ENCODE data around the gene FNDC11.
A peak's percentile ranks its signal among the peaks of the same experiment; 100 is the strongest.
"Not testable (repeated sequence)": the region's sequence is repeated elsewhere in the genome, so short reads cannot be mapped to it uniquely, and the experiment has no call there.

Gene FNDC11, protein sequence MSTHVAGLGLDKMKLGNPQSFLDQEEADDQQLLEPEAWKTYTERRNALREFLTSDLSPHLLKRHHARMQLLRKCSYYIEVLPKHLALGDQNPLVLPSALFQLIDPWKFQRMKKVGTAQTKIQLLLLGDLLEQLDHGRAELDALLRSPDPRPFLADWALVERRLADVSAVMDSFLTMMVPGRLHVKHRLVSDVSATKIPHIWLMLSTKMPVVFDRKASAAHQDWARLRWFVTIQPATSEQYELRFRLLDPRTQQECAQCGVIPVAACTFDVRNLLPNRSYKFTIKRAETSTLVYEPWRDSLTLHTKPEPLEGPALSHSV

DNA sequence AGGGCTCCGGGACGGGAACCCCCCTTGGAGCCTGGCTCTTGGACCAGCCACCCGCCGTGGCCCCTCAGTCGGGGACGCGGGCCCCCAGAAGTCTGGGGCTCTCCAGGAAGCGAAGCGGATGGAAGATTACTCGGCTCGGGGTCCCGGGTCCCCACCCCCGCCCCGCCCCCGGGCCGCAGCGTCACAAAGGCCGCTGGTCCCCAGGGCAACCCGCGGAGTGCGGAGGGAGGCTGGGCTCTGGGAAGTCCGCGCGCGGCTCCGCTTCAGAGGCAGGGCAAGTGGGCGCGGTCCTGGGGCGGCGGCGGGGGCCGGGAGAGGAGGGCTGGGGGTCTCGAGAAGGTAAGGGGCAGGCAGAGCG lies at the start of gene FNDC11:
FNDC11 (plus strand) TSS at position 227 of the 358 bp plus-strand sequence. CDS start 1,505 bp downstream, outside the sequence.
- H3K9me3 Mint-ChIP-seq, result no peaks in the 10 kb centered on the region
- peaks cover 21% of the 10 kb centered on the region for H3K4me1 Mint-ChIP-seq
- DNase-seq, result peak; percentile 63
- CTCF ChIA-PET, result no interaction called here
- H3K4me3 Mint-ChIP-seq, result peak within 1 kb of the TSS; percentile 59
- H3K36me3 Mint-ChIP-seq, result no peaks in the 10 kb centered on the region
- peaks cover 80% of the 10 kb centered on the region for H3K27me3 Mint-ChIP-seq
- peak within 1 kb of the TSS; percentile 86 for H3K27ac Mint-ChIP-seq

DNA sequence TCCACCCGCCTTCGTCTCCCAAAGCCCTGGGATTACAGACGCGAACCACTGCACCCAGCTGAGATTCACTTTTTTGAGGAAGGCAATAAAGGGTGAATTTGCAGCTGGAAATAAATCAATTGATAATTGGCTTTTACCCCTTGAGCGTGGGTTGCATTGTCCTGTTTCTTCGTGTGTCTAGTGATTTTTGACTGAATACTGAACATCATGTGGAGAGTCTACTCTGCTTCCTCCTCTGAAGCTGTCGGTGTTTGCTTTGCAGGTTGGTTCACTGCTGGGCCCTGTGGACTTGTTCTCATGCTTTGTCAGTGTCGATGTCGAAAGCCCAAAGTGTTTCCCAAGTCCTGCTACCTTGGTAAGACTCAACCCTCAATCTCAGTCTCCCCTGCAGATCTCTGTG lies 49.3 kb upstream of the FNDC11 start:
- CTCF ChIA-PET, result no interaction called here
- Mint-ChIP-seq H3K4me3 (no peak overlapping the region), H3K9me3 (peaks cover 11% of the 10 kb centered on the region), H3K27me3 (peaks cover 55% of the 10 kb centered on the region), H3K4me1 (peaks cover 8% of the 10 kb centered on the region), H3K36me3 (no peaks in the 10 kb centered on the region), H3K27ac (no peak overlapping the region)
- DNase-seq, result no peak

DNA sequence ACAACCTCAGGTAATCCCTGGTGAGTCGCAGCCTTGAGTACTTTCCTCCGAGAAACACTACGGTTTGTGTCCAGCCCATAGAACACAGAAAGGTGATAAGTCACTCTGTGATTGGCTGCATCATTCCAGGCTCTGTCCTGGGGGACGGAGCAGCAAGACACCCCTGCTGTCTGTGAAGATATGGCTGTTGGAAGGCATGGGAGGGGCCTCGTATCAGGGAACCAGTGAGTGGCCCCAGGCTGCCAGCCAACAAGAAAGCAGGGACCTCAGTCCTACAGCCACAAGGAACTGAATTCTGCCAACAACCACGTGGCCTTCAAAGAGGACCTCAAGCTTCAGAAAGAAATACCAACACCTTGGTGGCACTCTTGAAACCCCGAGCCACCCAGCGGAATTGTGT lies 48.7 kb upstream of the FNDC11 start:
- H3K27me3 Mint-ChIP-seq, result peaks cover 54% of the 10 kb centered on the region
- DNase-seq, result no peak
- CTCF ChIA-PET, result no interaction called here
- peaks cover 11% of the 10 kb centered on the region for H3K9me3 Mint-ChIP-seq
- no peak overlapping the region for H3K27ac Mint-ChIP-seq
- no peak overlapping the region for H3K4me3 Mint-ChIP-seq
- H3K36me3 Mint-ChIP-seq, result no peaks in the 10 kb centered on the region
- peaks cover 8% of the 10 kb centered on the region for H3K4me1 Mint-ChIP-seq

DNA sequence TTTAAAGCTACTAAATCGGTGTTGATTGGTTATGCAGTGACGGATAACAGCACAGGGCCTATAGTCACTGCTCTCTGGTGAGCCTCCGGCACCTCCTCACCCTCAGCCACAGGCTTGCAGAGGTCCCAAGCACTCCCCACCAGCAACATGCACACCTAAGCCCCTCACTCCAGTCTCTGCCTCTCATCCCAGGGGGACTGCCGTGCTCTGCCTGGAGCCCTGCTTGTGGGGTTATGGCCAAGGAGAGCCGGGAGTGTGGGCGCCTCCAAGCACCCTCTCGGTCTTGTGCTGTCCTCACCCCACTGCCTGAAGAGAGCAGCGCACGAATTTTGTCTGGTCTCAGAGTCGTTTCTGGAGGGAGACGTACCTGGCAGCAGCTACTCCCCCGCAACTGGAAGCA lies 48.2 kb upstream of the FNDC11 start:
- Mint-ChIP-seq H3K36me3 (no peaks in the 10 kb centered on the region), H3K4me3 (no peak overlapping the region), H3K9me3 (peaks cover 11% of the 10 kb centered on the region), H3K4me1 (peaks cover 8% of the 10 kb centered on the region), H3K27ac (no peak overlapping the region), H3K27me3 (peaks cover 54% of the 10 kb centered on the region)
- CTCF ChIA-PET, result no interaction called here
- no peak for DNase-seq

DNA sequence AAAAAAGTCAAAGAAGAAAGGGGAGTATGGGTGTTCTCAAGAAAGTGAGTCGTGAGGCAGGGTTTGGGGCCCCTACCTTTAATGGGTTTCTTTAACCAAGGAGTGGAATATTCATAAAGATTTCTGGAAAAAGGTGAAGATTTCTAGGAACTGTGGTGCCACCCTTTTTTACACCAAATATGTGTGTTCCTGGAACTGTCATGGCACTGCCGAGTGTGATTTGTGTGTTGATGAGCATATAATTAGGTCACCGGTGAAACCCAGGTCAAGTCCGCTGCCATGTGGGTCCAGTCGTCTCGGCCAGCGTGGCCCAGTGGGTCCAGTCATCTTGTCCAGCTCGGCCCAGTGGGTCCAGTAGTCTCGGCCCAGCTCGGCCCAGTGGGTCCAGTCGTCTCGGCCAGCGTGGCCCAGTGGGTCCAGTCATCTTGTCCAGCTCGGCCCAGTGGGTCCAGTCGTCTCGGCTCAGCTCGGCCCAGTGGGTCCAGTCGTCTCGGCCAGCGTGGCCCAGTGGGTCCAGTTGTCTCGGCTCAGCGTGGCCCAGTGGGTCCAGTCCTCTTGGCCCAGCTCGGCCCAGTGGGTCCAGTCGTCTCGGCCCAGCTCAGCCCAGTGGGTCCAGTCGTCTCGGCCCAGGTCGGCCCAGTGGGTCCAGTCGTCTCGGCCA lies 46.7 kb upstream of the FNDC11 start:
- Mint-ChIP-seq H3K27ac (no peak overlapping the region), H3K36me3 (no peaks in the 10 kb centered on the region), H3K9me3 (peaks cover 11% of the 10 kb centered on the region), H3K4me1 (peaks cover 8% of the 10 kb centered on the region), H3K27me3 (peaks cover 52% of the 10 kb centered on the region), H3K4me3 (no peak overlapping the region)
- CTCF ChIA-PET, result no interaction called here
- DNase-seq, result no peak

DNA sequence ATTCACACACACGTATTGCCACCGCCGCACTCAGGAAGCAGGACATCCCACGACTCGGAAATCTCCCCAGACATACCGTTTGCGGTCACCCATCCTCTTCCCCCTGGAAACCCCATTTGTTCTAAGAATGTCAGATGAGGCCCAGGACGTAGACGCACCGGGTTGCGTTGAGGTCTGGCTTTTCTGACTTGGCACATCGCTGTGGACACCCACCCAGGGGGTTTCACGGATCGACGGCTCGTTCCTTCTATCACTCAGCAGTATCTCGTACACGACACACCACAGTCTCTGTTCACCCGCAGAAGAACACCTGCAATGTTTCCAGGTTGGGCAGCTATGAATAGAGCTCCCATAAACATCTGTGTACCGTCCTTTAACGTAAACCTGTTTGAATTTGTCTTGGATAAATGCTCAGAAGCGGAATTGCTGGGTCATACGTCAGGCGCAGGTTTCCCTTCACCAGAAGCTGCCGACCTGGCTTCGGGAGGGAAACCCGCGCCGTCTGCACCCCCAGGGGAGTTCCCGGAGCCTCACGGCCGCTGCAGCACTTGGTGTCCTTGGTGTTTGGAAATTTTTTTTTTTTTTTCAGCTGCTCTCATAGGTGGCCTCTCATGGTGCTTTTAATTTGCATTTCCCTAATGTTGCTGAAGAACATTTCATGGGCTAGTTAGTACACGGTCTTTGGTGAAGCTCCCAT lies 45.7 kb upstream of the FNDC11 start:
- DNase-seq, result no peak
- Mint-ChIP-seq H3K27me3 (peaks cover 57% of the 10 kb centered on the region), H3K4me3 (no peak overlapping the region)

DNA sequence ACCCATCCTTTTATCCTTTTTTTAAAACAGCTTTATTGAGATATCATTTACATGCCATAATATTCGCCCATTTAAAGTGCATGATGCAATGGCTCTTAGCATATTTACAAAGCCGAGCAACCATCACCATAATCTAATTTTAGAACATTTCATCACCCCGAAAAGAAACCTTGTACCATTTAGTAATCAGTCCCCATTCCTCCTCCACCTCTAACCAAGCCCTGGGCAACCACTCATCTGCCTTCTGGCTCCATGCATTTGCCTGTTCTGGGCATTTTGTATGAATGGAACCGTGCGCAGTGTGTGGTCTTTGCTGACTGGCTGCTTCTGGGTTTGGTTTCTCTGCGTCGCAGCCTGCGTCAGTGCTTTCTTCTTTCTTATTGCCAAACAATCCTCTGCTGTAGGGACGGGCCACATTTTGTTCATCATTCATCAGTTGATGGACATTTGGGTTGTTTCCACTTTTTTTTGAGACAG lies 44.8 kb upstream of the FNDC11 start:
- CTCF ChIA-PET, result no interaction called here
- H3K27me3 Mint-ChIP-seq, result peaks cover 53% of the 10 kb centered on the region

More for the DNA sequence above, 45.7 kb upstream of the FNDC11 start:
- CTCF ChIA-PET, result no interaction called here
- Mint-ChIP-seq H3K9me3 (peaks cover 11% of the 10 kb centered on the region), H3K36me3 (no peaks in the 10 kb centered on the region), H3K27ac (no peak overlapping the region), H3K4me1 (peaks cover 8% of the 10 kb centered on the region)

DNA sequence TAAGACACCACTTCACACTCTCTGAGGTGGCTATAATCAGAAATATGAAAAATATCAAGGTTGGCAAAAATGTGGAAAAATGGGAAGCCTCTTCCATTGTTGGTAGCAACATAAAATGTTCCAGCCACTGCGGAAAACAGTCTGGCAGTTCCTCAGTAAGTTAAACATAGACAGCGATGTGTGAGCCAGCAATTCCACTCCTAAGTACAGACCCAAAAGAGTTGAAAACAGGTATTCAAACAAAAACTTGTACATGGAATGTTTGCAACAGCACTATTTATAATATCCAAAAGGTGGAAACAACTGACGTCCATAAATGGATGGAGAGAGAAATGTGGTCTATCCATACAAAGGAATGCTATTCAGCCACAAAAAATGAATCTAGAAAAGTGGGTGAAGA lies 40.8 kb upstream of the FNDC11 start:
- H3K36me3 Mint-ChIP-seq, result no peaks in the 10 kb centered on the region
- H3K27me3 Mint-ChIP-seq, result peaks cover 61% of the 10 kb centered on the region
- no peak overlapping the region for H3K27ac Mint-ChIP-seq
- no peak for DNase-seq
- H3K4me1 Mint-ChIP-seq, result peaks cover 2% of the 10 kb centered on the region
- CTCF ChIA-PET, result no interaction called here
- H3K4me3 Mint-ChIP-seq, result no peak overlapping the region
- H3K9me3 Mint-ChIP-seq, result peaks cover 10% of the 10 kb centered on the region

More for the DNA sequence above, 44.8 kb upstream of the FNDC11 start:
- no peaks in the 10 kb centered on the region for H3K36me3 Mint-ChIP-seq
- H3K4me3 Mint-ChIP-seq, result no peak overlapping the region
- no peak overlapping the region for H3K27ac Mint-ChIP-seq
- H3K4me1 Mint-ChIP-seq, result peaks cover 8% of the 10 kb centered on the region
- DNase-seq, result no peak
- H3K9me3 Mint-ChIP-seq, result peaks cover 9% of the 10 kb centered on the region

DNA sequence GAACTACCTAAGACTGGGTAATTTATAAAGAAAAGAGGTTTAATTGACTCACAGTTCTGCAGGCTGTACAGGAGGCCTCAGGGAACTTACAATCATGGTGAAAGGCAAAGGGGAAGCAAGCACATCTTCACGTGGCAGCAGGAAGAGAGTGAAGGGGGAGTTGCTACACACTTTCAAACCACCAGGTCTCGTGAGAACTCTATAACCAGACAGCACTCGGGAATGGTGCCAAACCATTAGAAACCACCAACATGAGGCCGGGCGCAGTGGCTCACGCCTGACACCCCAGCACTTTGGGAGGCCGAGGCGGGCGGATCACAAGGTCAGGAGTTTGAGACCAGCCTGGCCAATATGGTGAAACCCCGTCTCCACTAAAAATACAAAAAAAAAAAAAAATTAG lies 39.4 kb upstream of the FNDC11 start:
- H3K36me3 Mint-ChIP-seq, H3K4me3 Mint-ChIP-seq, H3K4me1 Mint-ChIP-seq, CTCF ChIA-PET, H3K27ac Mint-ChIP-seq: not testable (repeated sequence)
- peaks cover 68% of the 10 kb centered on the region for H3K27me3 Mint-ChIP-seq
- DNase-seq, result peak; percentile 9
- H3K9me3 Mint-ChIP-seq, result peaks cover 10% of the 10 kb centered on the region

DNA sequence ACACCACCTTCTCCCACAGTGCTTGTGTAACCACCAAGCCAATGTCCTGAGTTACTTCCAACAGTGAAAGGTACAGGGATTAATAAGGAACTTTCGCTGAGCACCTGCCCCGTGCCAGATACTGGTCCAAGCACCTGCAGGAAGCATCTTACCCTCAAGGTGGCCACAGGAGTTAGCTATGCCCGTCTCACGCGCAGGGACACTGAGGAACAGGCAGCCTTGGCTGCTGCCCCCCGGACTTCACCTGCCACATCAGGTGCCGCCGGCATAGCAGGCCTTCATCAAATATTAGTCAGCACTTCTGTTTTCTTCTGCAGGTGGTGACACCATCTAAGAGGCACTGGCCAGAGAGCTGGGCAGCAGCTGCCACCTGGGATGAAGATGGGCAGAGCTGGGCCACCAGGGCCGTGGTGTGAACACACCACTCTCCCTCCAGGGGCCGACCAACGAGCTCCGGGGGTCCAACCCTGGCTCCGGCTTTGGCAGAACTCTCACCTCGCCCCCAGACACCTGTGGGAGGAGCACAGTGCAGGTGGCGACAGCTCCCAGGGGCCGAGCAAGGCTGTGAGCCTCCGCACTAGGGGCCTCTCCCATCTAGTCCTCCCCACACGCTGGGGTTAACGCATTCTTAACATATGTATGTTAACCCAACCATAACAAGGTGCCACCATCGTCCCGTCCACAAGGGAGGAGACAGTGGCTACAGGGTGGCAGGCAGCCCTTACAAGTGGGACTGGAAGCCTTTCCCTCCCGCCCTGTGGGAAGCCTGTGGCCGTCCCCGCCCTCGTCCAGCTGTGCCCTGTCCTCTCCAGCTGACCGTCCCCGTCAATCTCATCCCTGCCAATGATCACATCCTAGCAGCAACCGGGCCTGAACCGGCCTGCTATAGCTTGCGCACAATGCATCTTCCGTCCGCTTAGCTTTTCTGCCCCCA lies 36.3 kb upstream of the FNDC11 start:
- CTCF ChIA-PET, result interaction anchor here (1.0 kb wide), 1 partner anchor 21 kb away, joined by 5 read pairs; no protein-coding TSS in a partner anchor
- Mint-ChIP-seq H3K4me1 (peaks cover 15% of the 10 kb centered on the region), H3K27me3 (peaks cover 51% of the 10 kb centered on the region), H3K27ac (no peak overlapping the region), H3K36me3 (peaks cover 7% of the 10 kb centered on the region), H3K4me3 (peak overlapping the region; percentile 51), H3K9me3 (peaks cover 13% of the 10 kb centered on the region)
- DNase-seq, result peak; percentile 11

DNA sequence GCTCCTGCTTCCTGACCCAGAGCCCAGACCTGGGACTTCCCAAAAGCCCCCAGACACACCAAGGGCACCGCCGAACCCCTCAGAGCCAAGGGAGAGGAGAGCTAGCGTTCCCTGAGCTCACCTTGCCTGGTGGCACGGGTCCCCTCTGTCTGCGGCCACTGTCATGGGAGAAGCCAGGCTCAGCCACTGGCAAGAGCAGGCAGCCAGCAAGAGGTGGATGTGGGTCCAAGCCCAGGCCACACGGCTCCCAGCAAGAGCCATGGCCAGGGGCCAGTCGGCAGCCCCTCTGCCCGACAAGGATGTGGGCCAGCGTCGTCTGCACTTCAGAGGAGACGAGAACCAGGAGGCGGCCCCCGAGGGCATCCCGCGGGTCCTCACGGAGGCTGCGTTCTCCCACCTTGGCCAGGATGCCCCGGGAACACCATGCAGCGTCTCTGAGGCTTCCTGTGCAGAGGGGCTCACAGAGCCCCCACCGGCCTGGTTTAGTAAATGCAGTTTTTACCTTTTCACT lies 35.6 kb upstream of the FNDC11 start:
- DNase-seq, result peak; percentile 12
- peaks cover 16% of the 10 kb centered on the region for H3K4me1 Mint-ChIP-seq
- peaks cover 15% of the 10 kb centered on the region for H3K36me3 Mint-ChIP-seq
- no peak overlapping the region for H3K27ac Mint-ChIP-seq
- CTCF ChIA-PET, result interaction anchor here (1.0 kb wide), 1 partner anchor 22 kb away, joined by 5 read pairs; no protein-coding TSS in a partner anchor
- H3K27me3 Mint-ChIP-seq, result peaks cover 46% of the 10 kb centered on the region
- H3K4me3 Mint-ChIP-seq, result peak overlapping the region; percentile 51
- H3K9me3 Mint-ChIP-seq, result peaks cover 14% of the 10 kb centered on the region

DNA sequence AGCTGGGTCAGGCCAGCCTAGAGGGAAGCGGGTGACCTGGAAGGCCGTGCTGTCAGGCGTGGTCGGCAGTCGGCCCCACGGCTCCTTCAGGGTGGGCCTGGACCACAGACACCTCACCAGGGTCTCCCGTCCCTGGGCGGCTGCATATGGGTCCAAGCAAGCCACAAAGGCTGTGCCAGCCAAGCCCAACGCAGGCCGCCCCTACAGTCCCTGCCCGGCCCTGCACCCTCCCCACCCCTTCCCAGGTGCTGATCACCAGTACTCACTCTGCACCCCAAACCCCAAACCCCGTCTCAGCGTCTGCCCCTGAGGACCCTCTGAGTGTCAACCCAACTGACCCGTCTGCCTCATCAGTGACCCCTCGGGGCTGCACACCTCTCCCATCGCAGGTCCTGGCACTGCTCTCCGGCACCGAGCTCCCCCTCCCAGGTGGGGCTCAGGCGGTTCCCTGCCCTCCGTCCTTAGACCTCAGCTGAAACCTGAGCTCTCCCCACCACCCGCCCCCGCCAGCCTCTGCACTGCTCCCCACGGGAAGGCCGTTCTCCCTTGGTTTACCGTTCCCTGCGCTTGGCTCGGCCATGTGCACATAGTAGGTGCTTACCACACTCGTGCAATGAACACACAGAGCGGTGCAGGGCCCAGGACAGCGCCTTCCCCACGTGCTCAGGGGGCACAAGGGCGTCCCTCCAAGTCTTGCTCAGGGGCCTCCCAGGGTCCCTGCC lies 34.9 kb upstream of the FNDC11 start:
- CTCF ChIA-PET, result interaction anchor here (1.3 kb wide), 1 partner anchor 23 kb away, joined by 4 read pairs; no protein-coding TSS in a partner anchor
- Mint-ChIP-seq H3K36me3 (peaks cover 20% of the 10 kb centered on the region), H3K4me3 (peak overlapping the region; percentile 71), H3K4me1 (peaks cover 19% of the 10 kb centered on the region), H3K27ac (peak overlapping the region; percentile 76), H3K9me3 (peaks cover 17% of the 10 kb centered on the region), H3K27me3 (peaks cover 48% of the 10 kb centered on the region)
- peak; percentile 22 for DNase-seq

Measured in activated naive CD4-positive, alpha-beta T cell treated with anti-CD3 and anti-CD28 coated beads, Interleukin-2, amount 10 ng/mL, durations not matched to agents 7 days and 5 days (primary cell).